ENCODE measurements around the gene ERO1B. TPM values are rescaled to one million over a fixed set of nuclear protein-coding genes. Genes with fewer than 3 reads are reported as not detected.

The ERO1B gene
- total RNA-seq, 1 experiment from 2014 or later: 5.4 TPM

DNA sequence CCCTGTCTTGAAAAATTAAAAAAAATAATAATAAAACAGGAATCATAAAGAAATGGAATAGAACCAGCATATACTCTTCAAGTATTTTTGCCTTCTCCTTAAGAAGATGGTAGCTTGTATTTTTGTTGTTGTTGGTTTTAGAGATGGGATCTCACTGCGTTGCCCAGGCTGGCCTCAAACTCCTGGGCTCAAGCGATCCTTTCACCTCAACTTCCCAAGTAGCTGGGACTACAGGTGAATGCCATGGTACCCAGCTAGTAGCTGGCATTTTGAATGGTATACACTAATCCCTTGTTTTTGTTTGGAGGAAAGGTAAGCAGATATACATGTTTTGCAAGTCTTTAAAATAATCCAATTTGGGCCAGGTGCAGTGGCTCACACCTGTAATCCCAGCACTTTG, 34.7 kb upstream of the ERO1B start:
- intact Hi-C loops (cut with micrococcal nuclease): no loop called here
- TF ChIP-seq ELF1 (IDR thresholded peaks at IDR 0.05; ENCODE audit: borderline replicate concordance, low read depth) (no peak), SP1 (IDR thresholded peaks at IDR 0.05; ENCODE audit: low read depth) (no peak), EGR1 (IDR thresholded peaks at IDR 0.05; ENCODE audit: low read depth) (no peak), YY1 (IDR thresholded peaks at IDR 0.05; ENCODE audit: extremely low read depth, insufficient replicate concordance, low read depth, low read length) (no peak), EZH2 (IDR thresholded peaks at IDR 0.05) (no peak), FOSL1 (IDR thresholded peaks at IDR 0.05; ENCODE audit: low read depth) (no peak)

GRCh38 chr1:236315518-236315917, 33.8 kb upstream of the ERO1B start:
- Histone ChIP-seq H3K4me2 (ENCODE audit: low read length) (no peak overlapping the region), H2AFZ (ENCODE audit: low read depth, low read length, poor library complexity, severe bottlenecking) (no peak overlapping the region), H3K79me2 (ENCODE audit: insufficient read depth, low read length) (no peaks in the 10 kb centered on the region), H3K9ac (ENCODE audit: low read length) (no peak overlapping the region), H3K9me2 (ENCODE audit: insufficient read depth) (no peaks in the 10 kb centered on the region), H4K20me1 (ENCODE audit: insufficient read depth) (no peaks in the 10 kb centered on the region), H3K36me3 (ENCODE audit: control insufficient read depth in 1 of 2, insufficient read depth in 2 of 2, low read length in 2 of 2) (no peaks in the 10 kb centered on the region), H3K4me3 (replicated peaks in 1 of 2; ENCODE audit: low read depth in 1 of 2, low read length in 2 of 2) (no peak overlapping the region), H3K9me3 (ENCODE audit: control insufficient read depth in 1 of 2, insufficient read depth in 1 of 2, low read depth in 1 of 2, low read length in 2 of 2) (no peaks in the 10 kb centered on the region), H3K27ac (ENCODE audit: low read depth, low read length) (no peak overlapping the region), H3K4me1 (ENCODE audit: control insufficient read depth in 1 of 2, insufficient read depth in 2 of 2, low read length in 2 of 2) (no peaks in the 10 kb centered on the region), H3K27me3 (ENCODE audit: insufficient read depth, low read length) (no peaks in the 10 kb centered on the region)
- CTCF ChIA-PET: interaction anchor here (1.4 kb wide), 1 partner anchor 12 kb away, joined by 3 read pairs; no protein-coding TSS in a partner anchor
- RAD21 ChIA-PET (ENCODE audit: low non-redundant PET in 1 of 2, low total read pairs in 2 of 2, uncharacterized antibody in 2 of 2, unreplicated experiment in 2 of 2): no interaction called here
- no peak for ATAC-seq
- no TSS peak for BruUV-seq (replicated peaks)
- intact Hi-C loops (cut with micrococcal nuclease): no loop called here
- POLR2A ChIA-PET: no interaction called here
- DNase-seq (ENCODE audit: low read depth, low spot score): no peak
- TF ChIP-seq CEBPB (IDR thresholded peaks at IDR 0.05; ENCODE audit: low read depth): no peak
- TF ChIP-seq TCF7L2 (IDR thresholded peaks at IDR 0.05; ENCODE audit: borderline replicate concordance, extremely low read depth, insufficient read depth, insufficient read length): no peak
- TF ChIP-seq EZH2phosphoT487 (IDR thresholded peaks at IDR 0.05; ENCODE audit: borderline replicate concordance): no peak
- TF ChIP-seq RAD21 (IDR thresholded peaks at IDR 0.05; ENCODE audit: low read depth): no peak
- TF ChIP-seq MAX (IDR thresholded peaks at IDR 0.05): no peak
- TF ChIP-seq, protein P1, sequence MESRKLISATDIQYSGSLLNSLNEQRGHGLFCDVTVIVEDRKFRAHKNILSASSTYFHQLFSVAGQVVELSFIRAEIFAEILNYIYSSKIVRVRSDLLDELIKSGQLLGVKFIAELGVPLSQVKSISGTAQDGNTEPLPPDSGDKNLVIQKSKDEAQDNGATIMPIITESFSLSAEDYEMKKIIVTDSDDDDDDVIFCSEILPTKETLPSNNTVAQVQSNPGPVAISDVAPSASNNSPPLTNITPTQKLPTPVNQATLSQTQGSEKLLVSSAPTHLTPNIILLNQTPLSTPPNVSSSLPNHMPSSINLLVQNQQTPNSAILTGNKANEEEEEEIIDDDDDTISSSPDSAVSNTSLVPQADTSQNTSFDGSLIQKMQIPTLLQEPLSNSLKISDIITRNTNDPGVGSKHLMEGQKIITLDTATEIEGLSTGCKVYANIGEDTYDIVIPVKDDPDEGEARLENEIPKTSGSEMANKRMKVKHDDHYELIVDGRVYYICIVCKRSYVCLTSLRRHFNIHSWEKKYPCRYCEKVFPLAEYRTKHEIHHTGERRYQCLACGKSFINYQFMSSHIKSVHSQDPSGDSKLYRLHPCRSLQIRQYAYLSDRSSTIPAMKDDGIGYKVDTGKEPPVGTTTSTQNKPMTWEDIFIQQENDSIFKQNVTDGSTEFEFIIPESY (IDR thresholded peaks at IDR 0.05; ENCODE audit: extremely low read depth, insufficient replicate concordance, low read length): no peak
- TF ChIP-seq, protein P2, sequence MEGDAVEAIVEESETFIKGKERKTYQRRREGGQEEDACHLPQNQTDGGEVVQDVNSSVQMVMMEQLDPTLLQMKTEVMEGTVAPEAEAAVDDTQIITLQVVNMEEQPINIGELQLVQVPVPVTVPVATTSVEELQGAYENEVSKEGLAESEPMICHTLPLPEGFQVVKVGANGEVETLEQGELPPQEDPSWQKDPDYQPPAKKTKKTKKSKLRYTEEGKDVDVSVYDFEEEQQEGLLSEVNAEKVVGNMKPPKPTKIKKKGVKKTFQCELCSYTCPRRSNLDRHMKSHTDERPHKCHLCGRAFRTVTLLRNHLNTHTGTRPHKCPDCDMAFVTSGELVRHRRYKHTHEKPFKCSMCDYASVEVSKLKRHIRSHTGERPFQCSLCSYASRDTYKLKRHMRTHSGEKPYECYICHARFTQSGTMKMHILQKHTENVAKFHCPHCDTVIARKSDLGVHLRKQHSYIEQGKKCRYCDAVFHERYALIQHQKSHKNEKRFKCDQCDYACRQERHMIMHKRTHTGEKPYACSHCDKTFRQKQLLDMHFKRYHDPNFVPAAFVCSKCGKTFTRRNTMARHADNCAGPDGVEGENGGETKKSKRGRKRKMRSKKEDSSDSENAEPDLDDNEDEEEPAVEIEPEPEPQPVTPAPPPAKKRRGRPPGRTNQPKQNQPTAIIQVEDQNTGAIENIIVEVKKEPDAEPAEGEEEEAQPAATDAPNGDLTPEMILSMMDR (IDR thresholded peaks at IDR 0.05 in 2 of 3, conservative IDR thresholded peaks at IDR 0.05 in 1 of 3; ENCODE audit: borderline replicate concordance in 1 of 3, insufficient read depth in 1 of 3, low read depth in 2 of 3, low read length in 2 of 3): no peak
- TF ChIP-seq POLR2AphosphoS5 (IDR thresholded peaks at IDR 0.05; ENCODE audit: low read depth, low read length): no peak
- no peak for TF ChIP-seq CBX3 (IDR thresholded peaks at IDR 0.05; ENCODE audit: low read depth)
- TF ChIP-seq SRF (IDR thresholded peaks at IDR 0.05; ENCODE audit: low read depth): no peak

More for the DNA sequence above, 34.7 kb upstream of the ERO1B start:
- RAD21 ChIA-PET (ENCODE audit: low non-redundant PET in 1 of 2, low total read pairs in 2 of 2, uncharacterized antibody in 2 of 2, unreplicated experiment in 2 of 2): no interaction called here
- Histone ChIP-seq H2AFZ (ENCODE audit: low read depth, low read length, poor library complexity, severe bottlenecking) (no peak overlapping the region), H3K27me3 (ENCODE audit: insufficient read depth, low read length) (no peaks in the 10 kb centered on the region), H4K20me1 (ENCODE audit: insufficient read depth) (no peaks in the 10 kb centered on the region), H3K79me2 (ENCODE audit: insufficient read depth, low read length) (no peaks in the 10 kb centered on the region), H3K9me3 (ENCODE audit: control insufficient read depth in 1 of 2, insufficient read depth in 1 of 2, low read depth in 1 of 2, low read length in 2 of 2) (no peaks in the 10 kb centered on the region), H3K9me2 (ENCODE audit: insufficient read depth) (no peaks in the 10 kb centered on the region), H3K4me2 (ENCODE audit: low read length) (no peak overlapping the region), H3K4me3 (replicated peaks in 1 of 2; ENCODE audit: low read depth in 1 of 2, low read length in 2 of 2) (no peak overlapping the region), H3K36me3 (ENCODE audit: control insufficient read depth in 1 of 2, insufficient read depth in 2 of 2, low read length in 2 of 2) (no peaks in the 10 kb centered on the region), H3K9ac (ENCODE audit: low read length) (no peak overlapping the region), H3K4me1 (ENCODE audit: control insufficient read depth in 1 of 2, insufficient read depth in 2 of 2, low read length in 2 of 2) (no peaks in the 10 kb centered on the region), H3K27ac (ENCODE audit: low read depth, low read length) (no peak overlapping the region)
- POLR2A ChIA-PET: no interaction called here
- ATAC-seq: no peak
- CTCF ChIA-PET: interaction anchor here (1.4 kb wide), 1 partner anchor 11 kb away, joined by 3 read pairs; no protein-coding TSS in a partner anchor
- no peak for DNase-seq (ENCODE audit: low read depth, low spot score)
- BruUV-seq (replicated peaks): no TSS peak
